ENCODE measurements around the gene FGD4. TPM values are rescaled to one million over a fixed set of nuclear protein-coding genes. Genes with fewer than 3 reads are reported as not detected.
"Not testable (repeated sequence)": the region's sequence is repeated elsewhere in the genome, so short reads cannot be mapped to it uniquely, and the experiment has no call there.

FGD4 gene
- total RNA-seq, 1 experiment from 2014 or later: 31.6 TPM

- H3K27me3 ChIP-seq (replicated peaks; ENCODE audit: control insufficient read depth, insufficient read depth, low read length): no peaks in the 10 kb centered on the region
- ChIA-PET POLR2A (no interaction called here), CTCF (no interaction called here)
- H3K4me3 ChIP-seq (ENCODE audit: low read depth, low read length): no peak overlapping the region
- H3K4me1 ChIP-seq: peaks cover 6% of the 10 kb centered on the region
- no peaks in the 10 kb centered on the region for H3K36me3 ChIP-seq (ENCODE audit: control insufficient read depth, insufficient read depth, low read length)
- Mint-ChIP-seq H3K4me3 (ENCODE audit: unreplicated experiment) (no peak overlapping the region), H3K36me3 (ENCODE audit: insufficient read depth, unreplicated experiment) (peaks cover 31% of the 10 kb centered on the region), H3K4me1 (ENCODE audit: low read depth, unreplicated experiment) (peaks cover 7% of the 10 kb centered on the region), H3K27ac (ENCODE audit: unreplicated experiment) (no peak overlapping the region), H3K9me3 (ENCODE audit: unreplicated experiment) (no peaks in the 10 kb centered on the region), H3K27me3 (ENCODE audit: insufficient read depth, unreplicated experiment) (no peaks in the 10 kb centered on the region)
- TF ChIP-seq CTCF (IDR thresholded peaks at IDR 0.05; ENCODE audit: insufficient read depth in 1 of 2, low read depth in 1 of 2, low read length in 1 of 2, severe bottlenecking in 1 of 2, unreplicated experiment in 1 of 2): no peak
- intact Hi-C loops (cut with micrococcal nuclease; ENCODE audit: unreplicated experiment): no loop called here
- H3K9me3 ChIP-seq: no peaks in the 10 kb centered on the region
- no TSS peak for BruUV-seq (replicated peaks)
- DNase-seq: no peak
Observed at GRCh38 chr12:32559434-32559833, 160.1 kb downstream of the FGD4 start.

GRCh38 chr12:32560520-32560919 lies 161.2 kb downstream of the FGD4 start:
- H3K4me3 ChIP-seq (ENCODE audit: low read depth, low read length): no peak overlapping the region
- ChIA-PET POLR2A (no interaction called here), CTCF (interaction anchor here (0.6 kb wide), 1 partner anchor 11 kb away, joined by 3 read pairs; no protein-coding TSS in a partner anchor)
- H3K27ac Mint-ChIP-seq (ENCODE audit: unreplicated experiment): peak overlapping the region; percentile 53
- intact Hi-C loops (cut with micrococcal nuclease; ENCODE audit: unreplicated experiment): no loop called here
- peaks cover 34% of the 10 kb centered on the region for H3K36me3 Mint-ChIP-seq (ENCODE audit: insufficient read depth, unreplicated experiment)
- peaks cover 6% of the 10 kb centered on the region for H3K4me1 ChIP-seq
- no peaks in the 10 kb centered on the region for H3K9me3 ChIP-seq
- H3K36me3 ChIP-seq (ENCODE audit: control insufficient read depth, insufficient read depth, low read length): no peaks in the 10 kb centered on the region
- H3K27me3 ChIP-seq (replicated peaks; ENCODE audit: control insufficient read depth, insufficient read depth, low read length): no peaks in the 10 kb centered on the region
- no peak overlapping the region for H3K4me3 Mint-ChIP-seq (ENCODE audit: unreplicated experiment)
- peaks cover 7% of the 10 kb centered on the region for H3K4me1 Mint-ChIP-seq (ENCODE audit: low read depth, unreplicated experiment)
- TF ChIP-seq CTCF (IDR thresholded peaks at IDR 0.05; ENCODE audit: insufficient read depth in 1 of 2, low read depth in 1 of 2, low read length in 1 of 2, severe bottlenecking in 1 of 2, unreplicated experiment in 1 of 2): no peak
- no peaks in the 10 kb centered on the region for H3K27me3 Mint-ChIP-seq (ENCODE audit: insufficient read depth, unreplicated experiment)
- H3K9me3 Mint-ChIP-seq (ENCODE audit: unreplicated experiment): no peaks in the 10 kb centered on the region
- no TSS peak for BruUV-seq (replicated peaks)
- DNase-seq: no peak

- H3K9me3 Mint-ChIP-seq (ENCODE audit: unreplicated experiment): no peaks in the 10 kb centered on the region
- H3K36me3 ChIP-seq (ENCODE audit: control insufficient read depth, insufficient read depth, low read length): no peaks in the 10 kb centered on the region
- ChIA-PET CTCF (no interaction called here), POLR2A (no interaction called here)
- H3K4me1 Mint-ChIP-seq (ENCODE audit: low read depth, unreplicated experiment): peaks cover 7% of the 10 kb centered on the region
- intact Hi-C loops (cut with micrococcal nuclease; ENCODE audit: unreplicated experiment): no loop called here
- H3K36me3 Mint-ChIP-seq (ENCODE audit: insufficient read depth, unreplicated experiment): peaks cover 40% of the 10 kb centered on the region
- no peak overlapping the region for H3K4me3 ChIP-seq (ENCODE audit: low read depth, low read length)
- H3K27me3 Mint-ChIP-seq (ENCODE audit: insufficient read depth, unreplicated experiment): no peaks in the 10 kb centered on the region
- no peak for DNase-seq
- no peaks in the 10 kb centered on the region for H3K27me3 ChIP-seq (replicated peaks; ENCODE audit: control insufficient read depth, insufficient read depth, low read length)
- H3K4me3 Mint-ChIP-seq (ENCODE audit: unreplicated experiment): no peak overlapping the region
- no peak for TF ChIP-seq CTCF (IDR thresholded peaks at IDR 0.05; ENCODE audit: insufficient read depth in 1 of 2, low read depth in 1 of 2, low read length in 1 of 2, severe bottlenecking in 1 of 2, unreplicated experiment in 1 of 2)
- no peaks in the 10 kb centered on the region for H3K9me3 ChIP-seq
- H3K4me1 ChIP-seq: peaks cover 13% of the 10 kb centered on the region
- H3K27ac Mint-ChIP-seq (ENCODE audit: unreplicated experiment): peak overlapping the region; percentile 0
- BruUV-seq (replicated peaks): no TSS peak
Observed at GRCh38 chr12:32561931-32562341, 162.6 kb downstream of the FGD4 start.

- peak overlapping the region; percentile 0 for H3K27ac Mint-ChIP-seq (ENCODE audit: unreplicated experiment)
- H3K4me3 ChIP-seq (ENCODE audit: low read depth, low read length); CTCF ChIA-PET; BruUV-seq (replicated peaks); DNase-seq; intact Hi-C loops (cut with micrococcal nuclease; ENCODE audit: unreplicated experiment); H3K27me3 Mint-ChIP-seq (ENCODE audit: insufficient read depth, unreplicated experiment); H3K27me3 ChIP-seq (replicated peaks; ENCODE audit: control insufficient read depth, insufficient read depth, low read length); H3K4me3 Mint-ChIP-seq (ENCODE audit: unreplicated experiment); H3K9me3 Mint-ChIP-seq (ENCODE audit: unreplicated experiment); H3K4me1 Mint-ChIP-seq (ENCODE audit: low read depth, unreplicated experiment); H3K36me3 ChIP-seq (ENCODE audit: control insufficient read depth, insufficient read depth, low read length); H3K9me3 ChIP-seq; POLR2A ChIA-PET: not testable (repeated sequence)
- peaks cover 17% of the 10 kb centered on the region for H3K4me1 ChIP-seq
- peaks cover 40% of the 10 kb centered on the region for H3K36me3 Mint-ChIP-seq (ENCODE audit: insufficient read depth, unreplicated experiment)
Observed at GRCh38 chr12:32562413-32562812, 163.1 kb downstream of the FGD4 start.

Measured in Caco-2 (cell line).